ENCODE measurements around the gene ERI3. TPM values are rescaled to one million over a fixed set of nuclear protein-coding genes. Genes with fewer than 3 reads are reported as not detected.

Gene ERI3
- total and polyA plus RNA-seq, 9 of the 15 experiments (the other 6 are each of a cell fraction or from before 2014, with no cell fraction given): 47.8 to 93.4 (median 67.2) TPM

DNA sequence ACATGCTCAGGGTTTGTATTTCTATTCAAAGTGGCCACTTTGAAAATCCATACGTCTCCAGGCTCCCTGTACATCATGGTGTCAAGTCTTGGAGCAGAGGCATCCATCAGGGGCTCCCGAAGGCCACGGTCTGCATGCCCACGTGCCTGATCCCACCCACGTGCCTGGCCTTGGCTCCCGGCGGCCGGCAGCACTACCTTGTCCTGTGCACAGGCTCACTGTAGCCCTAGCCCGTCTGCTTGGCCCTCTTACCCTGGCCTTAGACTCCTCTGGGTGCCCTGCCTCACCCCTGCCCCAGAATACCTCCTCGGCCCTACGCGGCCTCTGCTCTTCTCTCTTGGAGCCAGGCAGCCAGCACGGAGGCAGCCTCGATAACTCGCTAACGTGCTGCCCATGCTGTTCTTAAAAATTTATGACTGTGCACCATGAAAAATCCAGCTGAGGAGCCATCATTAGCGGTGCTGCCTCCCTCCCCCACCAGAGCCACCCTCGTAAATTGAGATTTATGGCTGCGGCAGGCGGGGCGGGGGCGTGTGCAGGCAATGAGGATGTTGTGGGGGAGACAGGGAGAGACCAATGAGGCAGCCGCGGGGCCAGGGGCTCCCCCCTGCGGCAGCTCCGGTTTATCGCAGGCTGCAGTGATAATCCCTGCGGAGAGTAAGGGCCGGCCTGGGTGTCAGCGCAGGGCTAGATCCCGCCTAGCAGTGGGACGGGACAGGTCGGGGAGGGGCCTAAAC is 117.2 kb downstream of the ERI3 start (continued):
- TF ChIP-seq NBN (IDR thresholded peaks at IDR 0.05; ENCODE audit: low read depth): peak; percentile 65; the same call in 1 of the 2 replicates
- peak; percentile 26; the same call in 1 of the 2 replicates for TF ChIP-seq SREBF1 (IDR thresholded peaks at IDR 0.05; ENCODE audit: borderline replicate concordance, low read depth, low read length)
- TF ChIP-seq, protein P1, sequence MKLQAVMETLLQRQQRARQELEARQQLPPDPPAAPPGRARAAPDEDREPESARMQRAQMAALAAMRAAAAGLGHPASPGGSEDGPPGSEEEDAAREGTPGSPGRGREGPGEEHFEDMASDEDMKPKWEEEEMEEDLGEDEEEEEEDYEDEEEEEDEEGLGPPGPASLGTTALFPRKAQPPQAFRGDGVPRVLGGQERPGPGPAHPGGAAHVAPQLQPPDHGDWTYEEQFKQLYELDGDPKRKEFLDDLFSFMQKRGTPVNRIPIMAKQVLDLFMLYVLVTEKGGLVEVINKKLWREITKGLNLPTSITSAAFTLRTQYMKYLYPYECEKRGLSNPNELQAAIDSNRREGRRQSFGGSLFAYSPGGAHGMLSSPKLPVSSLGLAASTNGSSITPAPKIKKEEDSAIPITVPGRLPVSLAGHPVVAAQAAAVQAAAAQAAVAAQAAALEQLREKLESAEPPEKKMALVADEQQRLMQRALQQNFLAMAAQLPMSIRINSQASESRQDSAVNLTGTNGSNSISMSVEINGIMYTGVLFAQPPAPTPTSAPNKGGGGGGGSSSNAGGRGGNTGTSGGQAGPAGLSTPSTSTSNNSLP (IDR thresholded peaks at IDR 0.05; ENCODE audit: borderline replicate concordance, low read depth, low read length): peak; percentile 20; the same call in 1 of the 2 replicates
- peak; percentile 61; the same call in 1 of the 2 replicates for TF ChIP-seq SMAD4 (CRISPR knock-in tag; conservative IDR thresholded peaks at IDR 0.05)
- TF ChIP-seq, protein P2, sequence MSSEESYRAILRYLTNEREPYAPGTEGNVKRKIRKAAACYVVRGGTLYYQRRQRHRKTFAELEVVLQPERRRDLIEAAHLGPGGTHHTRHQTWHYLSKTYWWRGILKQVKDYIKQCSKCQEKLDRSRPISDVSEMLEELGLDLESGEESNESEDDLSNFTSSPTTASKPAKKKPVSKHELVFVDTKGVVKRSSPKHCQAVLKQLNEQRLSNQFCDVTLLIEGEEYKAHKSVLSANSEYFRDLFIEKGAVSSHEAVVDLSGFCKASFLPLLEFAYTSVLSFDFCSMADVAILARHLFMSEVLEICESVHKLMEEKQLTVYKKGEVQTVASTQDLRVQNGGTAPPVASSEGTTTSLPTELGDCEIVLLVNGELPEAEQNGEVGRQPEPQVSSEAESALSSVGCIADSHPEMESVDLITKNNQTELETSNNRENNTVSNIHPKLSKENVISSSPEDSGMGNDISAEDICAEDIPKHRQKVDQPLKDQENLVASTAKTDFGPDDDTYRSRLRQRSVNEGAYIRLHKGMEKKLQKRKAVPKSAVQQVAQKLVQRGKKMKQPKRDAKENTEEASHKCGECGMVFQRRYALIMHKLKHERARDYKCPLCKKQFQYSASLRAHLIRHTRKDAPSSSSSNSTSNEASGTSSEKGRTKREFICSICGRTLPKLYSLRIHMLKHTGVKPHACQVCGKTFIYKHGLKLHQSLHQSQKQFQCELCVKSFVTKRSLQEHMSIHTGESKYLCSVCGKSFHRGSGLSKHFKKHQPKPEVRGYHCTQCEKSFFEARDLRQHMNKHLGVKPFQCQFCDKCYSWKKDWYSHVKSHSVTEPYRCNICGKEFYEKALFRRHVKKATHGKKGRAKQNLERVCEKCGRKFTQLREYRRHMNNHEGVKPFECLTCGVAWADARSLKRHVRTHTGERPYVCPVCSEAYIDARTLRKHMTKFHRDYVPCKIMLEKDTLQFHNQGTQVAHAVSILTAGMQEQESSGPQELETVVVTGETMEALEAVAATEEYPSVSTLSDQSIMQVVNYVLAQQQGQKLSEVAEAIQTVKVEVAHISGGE (CRISPR knock-in tag; IDR thresholded peaks at IDR 0.05): no peak
- TF ChIP-seq, protein P3, sequence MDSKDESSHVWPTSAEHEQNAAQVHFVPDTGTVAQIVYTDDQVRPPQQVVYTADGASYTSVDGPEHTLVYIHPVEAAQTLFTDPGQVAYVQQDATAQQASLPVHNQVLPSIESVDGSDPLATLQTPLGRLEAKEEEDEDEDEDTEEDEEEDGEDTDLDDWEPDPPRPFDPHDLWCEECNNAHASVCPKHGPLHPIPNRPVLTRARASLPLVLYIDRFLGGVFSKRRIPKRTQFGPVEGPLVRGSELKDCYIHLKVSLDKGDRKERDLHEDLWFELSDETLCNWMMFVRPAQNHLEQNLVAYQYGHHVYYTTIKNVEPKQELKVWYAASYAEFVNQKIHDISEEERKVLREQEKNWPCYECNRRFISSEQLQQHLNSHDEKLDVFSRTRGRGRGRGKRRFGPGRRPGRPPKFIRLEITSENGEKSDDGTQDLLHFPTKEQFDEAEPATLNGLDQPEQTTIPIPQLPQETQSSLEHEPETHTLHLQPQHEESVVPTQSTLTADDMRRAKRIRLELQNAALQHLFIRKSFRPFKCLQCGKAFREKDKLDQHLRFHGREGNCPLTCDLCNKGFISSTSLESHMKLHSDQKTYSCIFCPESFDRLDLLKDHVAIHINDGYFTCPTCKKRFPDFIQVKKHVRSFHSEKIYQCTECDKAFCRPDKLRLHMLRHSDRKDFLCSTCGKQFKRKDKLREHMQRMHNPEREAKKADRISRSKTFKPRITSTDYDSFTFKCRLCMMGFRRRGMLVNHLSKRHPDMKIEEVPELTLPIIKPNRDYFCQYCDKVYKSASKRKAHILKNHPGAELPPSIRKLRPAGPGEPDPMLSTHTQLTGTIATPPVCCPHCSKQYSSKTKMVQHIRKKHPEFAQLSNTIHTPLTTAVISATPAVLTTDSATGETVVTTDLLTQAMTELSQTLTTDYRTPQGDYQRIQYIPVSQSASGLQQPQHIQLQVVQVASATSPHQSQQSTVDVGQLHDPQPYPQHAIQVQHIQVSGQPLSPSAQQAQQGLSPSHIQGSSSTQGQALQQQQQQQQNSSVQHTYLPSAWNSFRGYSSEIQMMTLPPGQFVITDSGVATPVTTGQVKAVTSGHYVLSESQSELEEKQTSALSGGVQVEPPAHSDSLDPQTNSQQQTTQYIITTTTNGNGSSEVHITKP (IDR thresholded peaks at IDR 0.05; ENCODE audit: partially characterized antibody): peak; percentile 94
- no peak for TF ChIP-seq TAF15 (IDR thresholded peaks at IDR 0.05; ENCODE audit: low read depth, low read length)
- peak; percentile 51 to 57; a peak in 3 of 4 replicates for TF ChIP-seq NRF1 (conservative IDR thresholded peaks at IDR 0.05 in 1 of 2, IDR thresholded peaks at IDR 0.05 in 1 of 2)
- TF ChIP-seq RCOR1 (IDR thresholded peaks at IDR 0.05; ENCODE audit: borderline replicate concordance in 1 of 2, low read depth in 2 of 2, low read length in 2 of 2): peak in 1 of 2 experiments; percentile 80; a peak in 2 of 4 replicates
- TF ChIP-seq, protein P4, sequence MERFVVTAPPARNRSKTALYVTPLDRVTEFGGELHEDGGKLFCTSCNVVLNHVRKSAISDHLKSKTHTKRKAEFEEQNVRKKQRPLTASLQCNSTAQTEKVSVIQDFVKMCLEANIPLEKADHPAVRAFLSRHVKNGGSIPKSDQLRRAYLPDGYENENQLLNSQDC (CRISPR knock-in tag; IDR thresholded peaks at IDR 0.05): no peak
- TF ChIP-seq ZNF668 (CRISPR knock-in tag; IDR thresholded peaks at IDR 0.05): no peak
- TF ChIP-seq TCFL5 (CRISPR knock-in tag; conservative IDR thresholded peaks at IDR 0.05): no peak
- TF ChIP-seq, protein P5, sequence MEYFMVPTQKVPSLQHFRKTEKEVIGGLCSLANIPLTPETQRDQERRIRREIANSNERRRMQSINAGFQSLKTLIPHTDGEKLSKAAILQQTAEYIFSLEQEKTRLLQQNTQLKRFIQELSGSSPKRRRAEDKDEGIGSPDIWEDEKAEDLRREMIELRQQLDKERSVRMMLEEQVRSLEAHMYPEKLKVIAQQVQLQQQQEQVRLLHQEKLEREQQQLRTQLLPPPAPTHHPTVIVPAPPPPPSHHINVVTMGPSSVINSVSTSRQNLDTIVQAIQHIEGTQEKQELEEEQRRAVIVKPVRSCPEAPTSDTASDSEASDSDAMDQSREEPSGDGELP (CRISPR knock-in tag; IDR thresholded peaks at IDR 0.05; ENCODE audit: borderline replicate concordance): peak; percentile 84; the same call in 1 of the 2 replicates
- TF ChIP-seq CBFA2T3 (IDR thresholded peaks at IDR 0.05): peak; percentile 41; the same call in 1 of the 2 replicates
